Hepatocyte (in vitro differentiated cells): ENCODE data around the gene SYT15.
"Not testable (repeated sequence)": the region's sequence is repeated elsewhere in the genome, so short reads cannot be mapped to it uniquely, and the experiment has no call there.

ENCODE experiments used
- EZH2 ChIP-seq: fragments of 200-600 bp; sonication (generic); IDR thresholded peaks from 2 replicates; pipeline ENCODE4 v1.6.1; 2016; ENCODE audit warnings: antibody characterized with exemption, mild to moderate bottlenecking, borderline replicate concordance
- TF ChIP-seq, protein P1 (sequence below): fragments of 200-600 bp; sonication (generic); IDR thresholded peaks from 2 replicates; pipeline ENCODE4 v1.5.1; 2016; ENCODE audit warnings: antibody characterized with exemption, mild to moderate bottlenecking; ENCODE audit not compliant: poor library complexity

DNA sequence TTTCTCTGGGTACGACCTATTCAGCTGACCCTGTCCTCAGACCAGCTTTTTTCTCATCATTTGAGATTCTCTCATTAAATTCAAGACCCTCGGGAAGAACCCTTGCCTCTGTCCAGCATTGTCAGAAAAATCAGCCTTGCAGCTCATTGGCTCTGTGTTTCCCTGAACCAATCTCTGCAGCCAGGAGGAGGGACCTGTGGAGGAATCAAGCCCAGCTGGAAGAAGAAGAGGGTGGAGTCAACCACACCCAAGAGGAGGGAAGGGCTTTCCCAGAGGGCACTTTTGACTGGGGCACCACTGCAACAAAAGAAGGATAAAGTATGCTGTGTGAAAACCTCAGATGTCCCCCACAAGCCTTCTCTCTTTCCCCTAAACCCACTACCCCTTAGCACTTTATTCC is 8.3 kb upstream of the SYT15 start:
- TF ChIP-seq, protein P1, sequence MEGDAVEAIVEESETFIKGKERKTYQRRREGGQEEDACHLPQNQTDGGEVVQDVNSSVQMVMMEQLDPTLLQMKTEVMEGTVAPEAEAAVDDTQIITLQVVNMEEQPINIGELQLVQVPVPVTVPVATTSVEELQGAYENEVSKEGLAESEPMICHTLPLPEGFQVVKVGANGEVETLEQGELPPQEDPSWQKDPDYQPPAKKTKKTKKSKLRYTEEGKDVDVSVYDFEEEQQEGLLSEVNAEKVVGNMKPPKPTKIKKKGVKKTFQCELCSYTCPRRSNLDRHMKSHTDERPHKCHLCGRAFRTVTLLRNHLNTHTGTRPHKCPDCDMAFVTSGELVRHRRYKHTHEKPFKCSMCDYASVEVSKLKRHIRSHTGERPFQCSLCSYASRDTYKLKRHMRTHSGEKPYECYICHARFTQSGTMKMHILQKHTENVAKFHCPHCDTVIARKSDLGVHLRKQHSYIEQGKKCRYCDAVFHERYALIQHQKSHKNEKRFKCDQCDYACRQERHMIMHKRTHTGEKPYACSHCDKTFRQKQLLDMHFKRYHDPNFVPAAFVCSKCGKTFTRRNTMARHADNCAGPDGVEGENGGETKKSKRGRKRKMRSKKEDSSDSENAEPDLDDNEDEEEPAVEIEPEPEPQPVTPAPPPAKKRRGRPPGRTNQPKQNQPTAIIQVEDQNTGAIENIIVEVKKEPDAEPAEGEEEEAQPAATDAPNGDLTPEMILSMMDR, result not testable (repeated sequence)
- not testable (repeated sequence) for TF ChIP-seq EZH2
